GM12872 (cell line): Measurements from ENCODE around the gene JAKMIP2.

Source experiments
- CTCF ChIP-seq: IDR thresholded peaks from 3 replicates; pipeline ENCODE4 v1.5.1; 2011; ENCODE audit warnings: low read depth, mild to moderate bottlenecking, low read length, moderate library complexity; ENCODE audit not compliant: insufficient read depth

The JAKMIP2 gene

GRCh38 chr5:147701468-147701867 lies 81.1 kb downstream of the JAKMIP2 start:
- TF ChIP-seq CTCF: no peak

- TF ChIP-seq CTCF: no peak
Measured at GRCh38 chr5:147699496-147700088, 82.9 kb downstream of the JAKMIP2 start.

GRCh38 chr5:147697380-147697779 lies 85.1 kb downstream of the JAKMIP2 start:
- TF ChIP-seq CTCF: no peak

- TF ChIP-seq CTCF: no peak
Measured at GRCh38 chr5:147694772-147695171, 87.8 kb downstream of the JAKMIP2 start.

- TF ChIP-seq CTCF: no peak
Measured at GRCh38 chr5:147693233-147693632, 89.3 kb downstream of the JAKMIP2 start.

- no peak for TF ChIP-seq CTCF
Measured at GRCh38 chr5:147691130-147691529, 91.4 kb downstream of the JAKMIP2 start.

- TF ChIP-seq CTCF: peak; percentile 20; the same call in 1 of the 3 replicates
Measured at GRCh38 chr5:147690595-147690994, 91.9 kb downstream of the JAKMIP2 start.
